ENCODE data around the gene DSCAML1. TPM values are rescaled to one million over a fixed set of nuclear protein-coding genes. Genes with fewer than 3 reads are reported as not detected.
"Not testable (repeated sequence)": the region's sequence is repeated elsewhere in the genome, so short reads cannot be mapped to it uniquely, and the experiment has no call there.

Gene DSCAML1
- total RNA-seq, 1 donor from 2014 or later, result 0.09 TPM

GRCh38 chr11:117768506-117768905 is 28.5 kb downstream of the DSCAML1 start:
- Mint-ChIP-seq H3K9me3 (no peaks in the 10 kb centered on the region), H3K27me3 (ENCODE audit: low read depth) (peaks cover 11% of the 10 kb centered on the region)

GRCh38 chr11:117767071-117767470 is 29.9 kb downstream of the DSCAML1 start:
- no peak for DNase-seq (ENCODE audit: low read depth, low spot score)
- Mint-ChIP-seq H3K27me3 (ENCODE audit: low read depth) (peaks cover 11% of the 10 kb centered on the region), H3K27ac (ENCODE audit: unreplicated experiment) (no peak overlapping the region), H3K4me3 (no peak overlapping the region), H3K9me3 (no peaks in the 10 kb centered on the region), H3K4me1 (peaks cover 4% of the 10 kb centered on the region), H3K36me3 (ENCODE audit: low read depth) (no peaks in the 10 kb centered on the region)
- no peak for TF ChIP-seq CTCF (conservative IDR thresholded peaks at IDR 0.05)

More at GRCh38 chr11:117768506-117768905, 28.5 kb downstream of the DSCAML1 start:
- TF ChIP-seq CTCF (conservative IDR thresholded peaks at IDR 0.05), result no peak
- Mint-ChIP-seq H3K36me3 (ENCODE audit: low read depth) (no peaks in the 10 kb centered on the region), H3K4me1 (peaks cover 4% of the 10 kb centered on the region), H3K27ac (ENCODE audit: unreplicated experiment) (no peak overlapping the region), H3K4me3 (no peak overlapping the region)
- no peak for DNase-seq (ENCODE audit: low read depth, low spot score)

- peaks cover 8% of the 10 kb centered on the region for H3K4me1 Mint-ChIP-seq
- no peak for DNase-seq (ENCODE audit: low read depth, low spot score)
- TF ChIP-seq CTCF (conservative IDR thresholded peaks at IDR 0.05), result no peak
- H3K9me3 Mint-ChIP-seq, result no peaks in the 10 kb centered on the region
- no peak overlapping the region for H3K4me3 Mint-ChIP-seq
- H3K27me3 Mint-ChIP-seq (ENCODE audit: low read depth), result peaks cover 11% of the 10 kb centered on the region
- H3K27ac Mint-ChIP-seq (ENCODE audit: unreplicated experiment), result no peak overlapping the region
- no peaks in the 10 kb centered on the region for H3K36me3 Mint-ChIP-seq (ENCODE audit: low read depth)
These were observed 30.4 kb downstream of the DSCAML1 start for GRCh38 chr11:117766576-117766975.

- H3K4me1 Mint-ChIP-seq, result peaks cover 4% of the 10 kb centered on the region
- H3K4me3 Mint-ChIP-seq, result no peak overlapping the region
- DNase-seq (ENCODE audit: low read depth, low spot score), result no peak
- no peaks in the 10 kb centered on the region for H3K36me3 Mint-ChIP-seq (ENCODE audit: low read depth)
- H3K27ac Mint-ChIP-seq (ENCODE audit: unreplicated experiment), result no peak overlapping the region
- peaks cover 11% of the 10 kb centered on the region for H3K27me3 Mint-ChIP-seq (ENCODE audit: low read depth)
- no peak for TF ChIP-seq CTCF (conservative IDR thresholded peaks at IDR 0.05)
- H3K9me3 Mint-ChIP-seq, result no peaks in the 10 kb centered on the region
These were observed 31.0 kb downstream of the DSCAML1 start for GRCh38 chr11:117766026-117766425.

- H3K4me1 Mint-ChIP-seq, result peaks cover 4% of the 10 kb centered on the region
- H3K27ac Mint-ChIP-seq (ENCODE audit: unreplicated experiment), result peak overlapping the region; percentile 31
- no peak for DNase-seq (ENCODE audit: low read depth, low spot score)
- no peak for TF ChIP-seq CTCF (conservative IDR thresholded peaks at IDR 0.05)
- no peaks in the 10 kb centered on the region for H3K9me3 Mint-ChIP-seq
- H3K36me3 Mint-ChIP-seq (ENCODE audit: low read depth), result no peaks in the 10 kb centered on the region
- H3K4me3 Mint-ChIP-seq, result no peak overlapping the region
- H3K27me3 Mint-ChIP-seq (ENCODE audit: low read depth), result peaks cover 11% of the 10 kb centered on the region
These were observed 31.9 kb downstream of the DSCAML1 start for GRCh38 chr11:117765068-117765467.

- not testable (repeated sequence) for H3K27ac Mint-ChIP-seq (ENCODE audit: unreplicated experiment); H3K4me3 Mint-ChIP-seq; DNase-seq (ENCODE audit: low read depth, low spot score); H3K9me3 Mint-ChIP-seq; H3K36me3 Mint-ChIP-seq (ENCODE audit: low read depth)
- Mint-ChIP-seq H3K4me1 (peaks cover 15% of the 10 kb centered on the region), H3K27me3 (ENCODE audit: low read depth) (peaks cover 11% of the 10 kb centered on the region)
These were observed 33.6 kb downstream of the DSCAML1 start for GRCh38 chr11:117763465-117763864.

All from neural crest cell (in vitro differentiated cells).